ENCODE measurements around the gene ZFAND3. TPM values are rescaled to one million over a fixed set of nuclear protein-coding genes. Genes with fewer than 3 reads are reported as not detected.

The ZFAND3 gene
- polyA plus RNA-seq, 1 experiment, result 15.5 TPM

- POLR2A ChIA-PET, result interaction anchor here (0.6 kb wide), 1 partner anchor 205 kb away, joined by 4 read pairs; no protein-coding TSS in a partner anchor
- Histone ChIP-seq H3K27ac (ENCODE audit: low read depth, low read length) (no peak overlapping the region), H3K27me3 (ENCODE audit: control insufficient read depth, insufficient read depth, low read length) (no peaks in the 10 kb centered on the region), H3K9me3 (ENCODE audit: control insufficient read depth, insufficient read depth, low read length) (no peaks in the 10 kb centered on the region; the same call in 1 of the 2 replicates), H3K4me3 (ENCODE audit: low read depth, low read length) (no peak overlapping the region)
- TF ChIP-seq CTCF (IDR thresholded peaks at IDR 0.05; ENCODE audit: low read depth, low read length), result no peak
- CTCF ChIA-PET, result interaction anchor here (2.5 kb wide), 1 partner anchor 317 kb away, joined by 8 read pairs; no protein-coding TSS in a partner anchor
- DNase-seq (ENCODE audit: low read depth, low spot score), result no peak
Observed at GRCh38 chr6:38176797-38177751, 357.5 kb downstream of the ZFAND3 start.

DNA sequence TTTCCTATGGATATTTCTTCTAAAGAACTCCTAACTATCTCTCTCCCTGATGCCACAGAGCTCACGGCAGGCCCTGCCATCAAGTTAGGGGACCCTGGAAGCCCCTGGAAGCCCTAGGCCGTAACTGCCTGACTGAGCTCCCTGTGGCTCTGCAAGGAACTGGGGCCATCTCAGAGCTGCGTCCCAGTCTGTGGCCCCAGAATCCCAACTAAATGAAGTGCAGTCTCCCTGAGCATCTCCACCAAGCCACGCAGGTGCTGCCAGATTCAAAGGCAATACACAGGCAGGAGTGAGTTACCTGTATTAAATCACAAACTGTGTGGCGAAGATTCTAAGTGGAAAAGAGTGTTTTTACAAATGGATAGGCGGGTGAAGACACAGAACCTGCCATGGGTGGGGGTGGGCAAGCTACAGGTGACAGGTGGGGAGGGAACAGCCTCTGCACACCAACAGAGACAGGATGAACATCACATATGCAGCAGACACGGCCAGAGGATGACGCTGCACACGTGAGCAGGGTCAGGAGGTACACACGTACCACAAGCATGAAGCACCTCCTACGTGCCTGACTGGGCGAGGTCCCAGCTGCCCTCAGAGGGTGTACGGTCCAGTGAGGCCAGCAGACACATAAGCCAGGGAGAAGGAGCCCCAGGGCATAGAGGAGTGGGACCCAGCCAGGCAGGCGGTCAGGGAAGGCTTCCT, 358.5 kb downstream of the ZFAND3 start:
- ChIA-PET POLR2A (no interaction called here), CTCF (interaction anchor here (2.5 kb wide), 1 partner anchor 316 kb away, joined by 8 read pairs; no protein-coding TSS in a partner anchor)
- no peak for TF ChIP-seq CTCF (IDR thresholded peaks at IDR 0.05; ENCODE audit: low read depth, low read length)
- Histone ChIP-seq H3K9me3 (ENCODE audit: control insufficient read depth, insufficient read depth, low read length) (no peaks in the 10 kb centered on the region; the same call in 1 of the 2 replicates), H3K4me3 (ENCODE audit: low read depth, low read length) (no peak overlapping the region), H3K27me3 (ENCODE audit: control insufficient read depth, insufficient read depth, low read length) (no peaks in the 10 kb centered on the region), H3K27ac (ENCODE audit: low read depth, low read length) (no peak overlapping the region)
- no peak for DNase-seq (ENCODE audit: low read depth, low spot score)

GRCh38 chr6:38178584-38178886, 359.0 kb downstream of the ZFAND3 start:
- Histone ChIP-seq H3K9me3 (ENCODE audit: control insufficient read depth, insufficient read depth, low read length) (no peaks in the 10 kb centered on the region; the same call in 1 of the 2 replicates), H3K27ac (ENCODE audit: low read depth, low read length) (no peak overlapping the region), H3K27me3 (ENCODE audit: control insufficient read depth, insufficient read depth, low read length) (no peaks in the 10 kb centered on the region), H3K4me3 (ENCODE audit: low read depth, low read length) (no peak overlapping the region)
- POLR2A ChIA-PET, result no interaction called here
- CTCF ChIA-PET, result no interaction called here
- DNase-seq (ENCODE audit: low read depth, low spot score), result no peak
- TF ChIP-seq CTCF (IDR thresholded peaks at IDR 0.05; ENCODE audit: low read depth, low read length), result no peak

DNA sequence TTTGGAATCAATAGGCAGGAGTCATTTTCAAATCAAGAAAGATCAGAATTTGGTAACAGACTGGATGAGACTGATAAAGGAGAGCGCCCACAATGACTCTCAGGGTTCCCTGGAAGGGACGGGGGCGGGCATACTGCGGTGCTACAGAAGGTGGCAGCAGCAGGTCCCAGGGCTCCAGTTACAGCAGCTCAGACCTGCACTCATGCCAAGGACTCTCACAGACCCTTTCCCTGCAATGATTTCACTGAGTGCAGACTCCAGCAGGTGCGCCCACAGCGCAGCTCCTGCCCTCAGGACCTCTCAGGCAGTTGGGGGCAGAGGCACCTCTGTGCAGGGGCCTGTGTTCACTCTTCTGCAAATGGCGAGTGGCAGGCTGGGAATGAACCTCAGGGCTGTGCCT, 359.8 kb downstream of the ZFAND3 start:
- no peak for DNase-seq (ENCODE audit: low read depth, low spot score)
- ChIA-PET POLR2A (no interaction called here), CTCF (no interaction called here)

More for the DNA sequence above, 359.8 kb downstream of the ZFAND3 start:
- H3K27ac ChIP-seq (ENCODE audit: low read depth, low read length), result no peak overlapping the region
- H3K4me3 ChIP-seq (ENCODE audit: low read depth, low read length), result no peak overlapping the region
- H3K27me3 ChIP-seq (ENCODE audit: control insufficient read depth, insufficient read depth, low read length), result no peaks in the 10 kb centered on the region
- TF ChIP-seq CTCF (IDR thresholded peaks at IDR 0.05; ENCODE audit: low read depth, low read length), result no peak
- no peaks in the 10 kb centered on the region; the same call in 1 of the 2 replicates for H3K9me3 ChIP-seq (ENCODE audit: control insufficient read depth, insufficient read depth, low read length)

Data from AG04450 (cell line).